OCI-M2 (cell line): Measurements from ENCODE around the gene GPR173.

Source experiments
- DNase-seq: peaks from one replicate; lab custom pipeline; 2025; ENCODE audit not compliant: unreplicated experiment; lab: John Stamatoyannopoulos, UW

The GPR173 gene

GRCh38 chrX:53088136-53088974 lies 39.8 kb downstream of the GPR173 start:
- no peak for DNase-seq

GRCh38 chrX:53089224-53089842 lies 40.7 kb downstream of the GPR173 start:
- no peak for DNase-seq

GRCh38 chrX:53089925-53090324 lies 41.3 kb downstream of the GPR173 start:
- no peak for DNase-seq

- DNase-seq: no peak
Measured at GRCh38 chrX:53091354-53091753, 42.8 kb downstream of the GPR173 start.

GRCh38 chrX:53093177-53093655 lies 44.6 kb downstream of the GPR173 start:
- DNase-seq: no peak

- peak; percentile 95 for DNase-seq
Measured at GRCh38 chrX:53093748-53094581, 45.4 kb downstream of the GPR173 start, which contains the start of gene KANTR. TSS of gene KANTR (plus strand) at chrX:53094142. CDS start at chrX:53124273, 30,131 bp downstream.

GRCh38 chrX:53094582-53094905 lies 46.0 kb downstream of the GPR173 start:
- no peak for DNase-seq

- DNase-seq: no peak
Measured at GRCh38 chrX:53095796-53096195, 47.2 kb downstream of the GPR173 start.

- no peak for DNase-seq
Measured at GRCh38 chrX:53114864-53115549, 66.4 kb downstream of the GPR173 start.

GRCh38 chrX:53115550-53115874 lies 66.9 kb downstream of the GPR173 start:
- no peak for DNase-seq

- no peak for DNase-seq
Measured at GRCh38 chrX:53116101-53116500, 67.5 kb downstream of the GPR173 start.

GRCh38 chrX:53122013-53122412 lies 73.4 kb downstream of the GPR173 start:
- DNase-seq: no peak

GRCh38 chrX:53125506-53125905 lies 76.9 kb downstream of the GPR173 start:
- no peak for DNase-seq

- DNase-seq: no peak
Measured at GRCh38 chrX:53126377-53126776, 77.8 kb downstream of the GPR173 start.

GRCh38 chrX:53128097-53128749 lies 79.6 kb downstream of the GPR173 start:
- DNase-seq: no peak
